H1 (cell line): Measurements from ENCODE around the gene SRGAP3.

ENCODE experiments used
- ATF2 ChIP-seq: IDR thresholded peaks from 2 replicates; pipeline ENCODE4 v1.6.1; 2012; ENCODE audit warnings: low read length, inconsistent platforms
- TF ChIP-seq, protein P1 (sequence below), 3 experiments: IDR thresholded peaks; 1 replicate in 2 of 3; 2 replicates in 1 of 3; pipeline versions ENCODE4 v1.5.1 to v1.6.1; 2011; ENCODE audit warnings: low read length in 3 of 3, mild to moderate bottlenecking in 3 of 3, inconsistent platforms in 2 of 3, low read depth in 1 of 3, moderate library complexity in 1 of 3; ENCODE audit not compliant: insufficient read depth in 1 of 3; ENCODE audit errors: control extremely low read depth in 1 of 3

GRCh38 chr3:8980756-8981257 lies 268.6 kb downstream of the SRGAP3 start:
- TF ChIP-seq, protein P1, sequence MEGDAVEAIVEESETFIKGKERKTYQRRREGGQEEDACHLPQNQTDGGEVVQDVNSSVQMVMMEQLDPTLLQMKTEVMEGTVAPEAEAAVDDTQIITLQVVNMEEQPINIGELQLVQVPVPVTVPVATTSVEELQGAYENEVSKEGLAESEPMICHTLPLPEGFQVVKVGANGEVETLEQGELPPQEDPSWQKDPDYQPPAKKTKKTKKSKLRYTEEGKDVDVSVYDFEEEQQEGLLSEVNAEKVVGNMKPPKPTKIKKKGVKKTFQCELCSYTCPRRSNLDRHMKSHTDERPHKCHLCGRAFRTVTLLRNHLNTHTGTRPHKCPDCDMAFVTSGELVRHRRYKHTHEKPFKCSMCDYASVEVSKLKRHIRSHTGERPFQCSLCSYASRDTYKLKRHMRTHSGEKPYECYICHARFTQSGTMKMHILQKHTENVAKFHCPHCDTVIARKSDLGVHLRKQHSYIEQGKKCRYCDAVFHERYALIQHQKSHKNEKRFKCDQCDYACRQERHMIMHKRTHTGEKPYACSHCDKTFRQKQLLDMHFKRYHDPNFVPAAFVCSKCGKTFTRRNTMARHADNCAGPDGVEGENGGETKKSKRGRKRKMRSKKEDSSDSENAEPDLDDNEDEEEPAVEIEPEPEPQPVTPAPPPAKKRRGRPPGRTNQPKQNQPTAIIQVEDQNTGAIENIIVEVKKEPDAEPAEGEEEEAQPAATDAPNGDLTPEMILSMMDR (IDR thresholded peaks at IDR 0.05; ENCODE audit: control extremely low read depth in 1 of 3, insufficient read depth in 1 of 3, low read depth in 1 of 3, low read length in 3 of 3) = no peak
- no peak for TF ChIP-seq ATF2
